ENCODE results near the gene PHF2. TPM values are rescaled to one million over a fixed set of nuclear protein-coding genes. Genes with fewer than 3 reads are reported as not detected.
A peak's percentile ranks its signal among the peaks of the same experiment; 100 is the strongest.

PHF2 gene
- total RNA-seq, 1 donor from 2014 or later: 22.9 TPM

GRCh38 chr9:93644397-93645088 lies 68.2 kb downstream of the PHF2 start:
- DNase-seq: peak; percentile 12
- H3K4me1 Mint-ChIP-seq (ENCODE audit: low read depth, unreplicated experiment): no peaks in the 10 kb centered on the region
- no peak for TF ChIP-seq CTCF (IDR thresholded peaks at IDR 0.05; ENCODE audit: partially characterized antibody, unreplicated experiment)
- H3K9me3 Mint-ChIP-seq (ENCODE audit: unreplicated experiment): peaks cover 3% of the 10 kb centered on the region
- no peak overlapping the region for H3K4me3 Mint-ChIP-seq (ENCODE audit: unreplicated experiment)
- H3K27ac Mint-ChIP-seq (ENCODE audit: unreplicated experiment): no peak overlapping the region
- H3K27me3 Mint-ChIP-seq (ENCODE audit: unreplicated experiment): peaks cover 3% of the 10 kb centered on the region
- no peaks in the 10 kb centered on the region for H3K36me3 Mint-ChIP-seq (ENCODE audit: unreplicated experiment)

GRCh38 chr9:93645149-93645889 lies 68.9 kb downstream of the PHF2 start:
- H3K27me3 Mint-ChIP-seq (ENCODE audit: unreplicated experiment): peaks cover 3% of the 10 kb centered on the region
- H3K4me3 Mint-ChIP-seq (ENCODE audit: unreplicated experiment): no peak overlapping the region
- H3K27ac Mint-ChIP-seq (ENCODE audit: unreplicated experiment): no peak overlapping the region
- no peaks in the 10 kb centered on the region for H3K4me1 Mint-ChIP-seq (ENCODE audit: low read depth, unreplicated experiment)
- no peaks in the 10 kb centered on the region for H3K36me3 Mint-ChIP-seq (ENCODE audit: unreplicated experiment)
- DNase-seq: peak; percentile 8
- H3K9me3 Mint-ChIP-seq (ENCODE audit: unreplicated experiment): peaks cover 3% of the 10 kb centered on the region
- no peak for TF ChIP-seq CTCF (IDR thresholded peaks at IDR 0.05; ENCODE audit: partially characterized antibody, unreplicated experiment)

- Mint-ChIP-seq H3K36me3 (ENCODE audit: unreplicated experiment) (no peaks in the 10 kb centered on the region), H3K4me3 (ENCODE audit: unreplicated experiment) (no peak overlapping the region), H3K27ac (ENCODE audit: unreplicated experiment) (no peak overlapping the region), H3K9me3 (ENCODE audit: unreplicated experiment) (peaks cover 3% of the 10 kb centered on the region), H3K27me3 (ENCODE audit: unreplicated experiment) (peaks cover 3% of the 10 kb centered on the region), H3K4me1 (ENCODE audit: low read depth, unreplicated experiment) (no peaks in the 10 kb centered on the region)
- TF ChIP-seq CTCF (IDR thresholded peaks at IDR 0.05; ENCODE audit: partially characterized antibody, unreplicated experiment): no peak
- peak; percentile 3 for DNase-seq
Observed at GRCh38 chr9:93645921-93646639, 69.7 kb downstream of the PHF2 start.

GRCh38 chr9:93646640-93647178 lies 70.3 kb downstream of the PHF2 start:
- no peaks in the 10 kb centered on the region for H3K4me1 Mint-ChIP-seq (ENCODE audit: low read depth, unreplicated experiment)
- H3K27ac Mint-ChIP-seq (ENCODE audit: unreplicated experiment): no peak overlapping the region
- peaks cover 3% of the 10 kb centered on the region for H3K27me3 Mint-ChIP-seq (ENCODE audit: unreplicated experiment)
- no peak for TF ChIP-seq CTCF (IDR thresholded peaks at IDR 0.05; ENCODE audit: partially characterized antibody, unreplicated experiment)
- H3K36me3 Mint-ChIP-seq (ENCODE audit: unreplicated experiment): no peaks in the 10 kb centered on the region
- DNase-seq: peak; percentile 12
- H3K4me3 Mint-ChIP-seq (ENCODE audit: unreplicated experiment): no peak overlapping the region
- H3K9me3 Mint-ChIP-seq (ENCODE audit: unreplicated experiment): peaks cover 4% of the 10 kb centered on the region
